Stimulated activated CD4-positive, alpha-beta T cell treated with anti-CD3 and anti-CD28 coated beads, Interleukin-15, amount 100 ng/mL, for 24 hours (primary cell): ENCODE results near the gene SLC27A3.

ENCODE experiments used
- DNase-seq: peaks from one replicate; pipeline ENCODE4 v3.0.0-alpha.2; 2020

Gene SLC27A3

GRCh38 chr1:153801028-153801625 is 25.9 kb downstream of the SLC27A3 start:
- DNase-seq = no peak

GRCh38 chr1:153801786-153802697 is 26.8 kb downstream of the SLC27A3 start:
- DNase-seq = no peak

- DNase-seq = no peak
These were observed 28.4 kb downstream of the SLC27A3 start for GRCh38 chr1:153803470-153804056.

GRCh38 chr1:153804112-153804511 is 28.9 kb downstream of the SLC27A3 start:
- DNase-seq = no peak

GRCh38 chr1:153805042-153805745 is 30.0 kb downstream of the SLC27A3 start:
- peak; percentile 76 for DNase-seq

GRCh38 chr1:153805886-153806719 is 30.9 kb downstream of the SLC27A3 start:
- no peak for DNase-seq

- no peak for DNase-seq
These were observed 41.2 kb downstream of the SLC27A3 start for GRCh38 chr1:153816283-153816889.

- DNase-seq = no peak
These were observed 43.7 kb downstream of the SLC27A3 start for GRCh38 chr1:153818876-153819275.

- DNase-seq = no peak
These were observed 52.2 kb downstream of the SLC27A3 start for GRCh38 chr1:153827168-153827964.
